ENCODE data around the gene WBP1L.
"Not testable (repeated sequence)": the region's sequence is repeated elsewhere in the genome, so short reads cannot be mapped to it uniquely, and the experiment has no call there.

Gene WBP1L

GRCh38 chr10:102720775-102721301 lies 22.9 kb upstream of the WBP1L start:
- DNase-seq, result no peak

GRCh38 chr10:102721954-102722353 lies 21.8 kb upstream of the WBP1L start:
- no peak for DNase-seq

GRCh38 chr10:102723989-102724388 lies 19.8 kb upstream of the WBP1L start:
- DNase-seq, result no peak

GRCh38 chr10:102726274-102726673 lies 17.5 kb upstream of the WBP1L start:
- DNase-seq, result no peak

GRCh38 chr10:102727037-102727818 lies 16.5 kb upstream of the WBP1L start:
- DNase-seq, result no peak

GRCh38 chr10:102729029-102730026 lies 14.4 kb upstream of the WBP1L start:
- peak; percentile 63 for DNase-seq

- DNase-seq, result no peak
These were observed 12.4 kb upstream of the WBP1L start for GRCh38 chr10:102731222-102731800.

GRCh38 chr10:102732661-102733060 lies 11.1 kb upstream of the WBP1L start:
- DNase-seq, result no peak

GRCh38 chr10:102735065-102735562 lies 8.6 kb upstream of the WBP1L start:
- no peak for DNase-seq

GRCh38 chr10:102738692-102739121 lies 5.0 kb upstream of the WBP1L start:
- no peak for DNase-seq

GRCh38 chr10:102740229-102740628 lies 3.5 kb upstream of the WBP1L start:
- no peak for DNase-seq

- DNase-seq, result no peak
These were observed 2.0 kb upstream of the WBP1L start for GRCh38 chr10:102741726-102742237.

GRCh38 chr10:102742313-102742712 lies 1.4 kb upstream of the WBP1L start:
- not testable (repeated sequence) for DNase-seq

- DNase-seq, result no peak
These were observed 615 bp upstream of the WBP1L start for GRCh38 chr10:102743078-102743587.

- DNase-seq, result peak; percentile 56
These were observed 765 bp downstream of the WBP1L start for GRCh38 chr10:102744374-102745051.

GRCh38 chr10:102745157-102745556 lies 1.4 kb downstream of the WBP1L start:
- DNase-seq, result no peak

GRCh38 chr10:102752266-102752930 lies 8.7 kb downstream of the WBP1L start:
- no peak for DNase-seq

- no peak for DNase-seq
These were observed 9.4 kb downstream of the WBP1L start for GRCh38 chr10:102752934-102753664.

GRCh38 chr10:102753718-102754117 lies 10.0 kb downstream of the WBP1L start:
- no peak for DNase-seq

GRCh38 chr10:102757323-102757722 lies 13.6 kb downstream of the WBP1L start:
- no peak for DNase-seq

All from right kidney (tissue), 1 donor.